AG04449 (cell line): ENCODE results near the gene FBLIM1.

Experiments
- CTCF ChIA-PET: fragments of 350-600 bp; formaldehyde crosslinking; extraction: SDS; loops from one replicate; lab custom pipeline; 2021; ENCODE audit warnings: antibody characterized with exemption; lab: Yijun Ruan, JAX
- POLR2A ChIA-PET: fragments of 400-600, 350-600 bp; formaldehyde crosslinking; extraction: SDS; loops from one replicate; lab custom pipeline; 2020; ENCODE audit warnings: antibody characterized with exemption, inconsistent platforms; lab: Yijun Ruan, JAX
- DNase-seq: peaks from one replicate; pipeline ENCODE4 v3.0.0-alpha.2; 2010; ENCODE audit warnings: low read depth, low spot score
- H3K4me3 ChIP-seq: 2 replicates; pipeline ENCODE4 v1.5.1; 2011; ENCODE audit warnings: low read depth, mild to moderate bottlenecking, control low read depth, low read length
- TF ChIP-seq, protein P1 (sequence below): IDR thresholded peaks from one replicate; pipeline ENCODE4 v1.5.1; 2011; ENCODE audit warnings: mild to moderate bottlenecking, moderate library complexity, low read length, control low read depth, inconsistent platforms; ENCODE audit not compliant: insufficient read depth; ENCODE audit errors: missing control alignments

FBLIM1 gene

DNA sequence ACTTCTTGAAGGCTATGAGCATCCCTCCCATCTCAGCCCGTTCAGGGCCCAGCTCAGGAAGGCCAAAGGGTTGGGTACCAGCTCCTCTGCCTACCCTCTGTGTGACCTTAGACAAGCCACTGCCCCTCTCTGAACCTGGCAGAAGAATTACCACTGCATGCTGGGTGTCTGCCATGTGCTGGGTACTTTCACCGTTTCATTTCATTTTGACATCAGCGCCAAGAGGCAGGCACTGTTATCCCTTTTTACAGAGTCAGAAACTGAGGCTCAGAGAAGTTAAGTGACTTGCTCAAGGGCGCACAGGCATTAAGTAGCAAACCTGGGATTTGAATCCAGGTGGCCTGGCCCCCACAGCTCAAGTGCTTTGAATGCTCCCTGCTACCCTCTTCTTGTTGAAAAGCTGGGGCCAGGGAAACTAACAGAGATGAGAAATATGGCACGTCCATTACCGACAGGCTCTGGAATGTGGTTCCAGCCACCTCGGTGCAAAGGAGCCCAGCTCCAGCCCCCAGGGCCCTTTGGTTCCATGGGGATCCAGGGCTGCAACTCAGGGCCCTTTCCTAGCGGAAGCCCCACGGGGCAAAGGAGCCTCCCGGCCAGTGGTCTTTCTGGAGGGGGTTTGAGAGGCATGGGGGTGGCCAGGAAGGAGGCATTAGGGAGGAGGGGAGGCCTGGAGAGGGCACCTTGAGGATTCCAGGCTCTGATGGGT lies 9.8 kb upstream of the FBLIM1 start:
- DNase-seq, result no peak
- TF ChIP-seq, protein P1, sequence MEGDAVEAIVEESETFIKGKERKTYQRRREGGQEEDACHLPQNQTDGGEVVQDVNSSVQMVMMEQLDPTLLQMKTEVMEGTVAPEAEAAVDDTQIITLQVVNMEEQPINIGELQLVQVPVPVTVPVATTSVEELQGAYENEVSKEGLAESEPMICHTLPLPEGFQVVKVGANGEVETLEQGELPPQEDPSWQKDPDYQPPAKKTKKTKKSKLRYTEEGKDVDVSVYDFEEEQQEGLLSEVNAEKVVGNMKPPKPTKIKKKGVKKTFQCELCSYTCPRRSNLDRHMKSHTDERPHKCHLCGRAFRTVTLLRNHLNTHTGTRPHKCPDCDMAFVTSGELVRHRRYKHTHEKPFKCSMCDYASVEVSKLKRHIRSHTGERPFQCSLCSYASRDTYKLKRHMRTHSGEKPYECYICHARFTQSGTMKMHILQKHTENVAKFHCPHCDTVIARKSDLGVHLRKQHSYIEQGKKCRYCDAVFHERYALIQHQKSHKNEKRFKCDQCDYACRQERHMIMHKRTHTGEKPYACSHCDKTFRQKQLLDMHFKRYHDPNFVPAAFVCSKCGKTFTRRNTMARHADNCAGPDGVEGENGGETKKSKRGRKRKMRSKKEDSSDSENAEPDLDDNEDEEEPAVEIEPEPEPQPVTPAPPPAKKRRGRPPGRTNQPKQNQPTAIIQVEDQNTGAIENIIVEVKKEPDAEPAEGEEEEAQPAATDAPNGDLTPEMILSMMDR, result no peak
- no peak overlapping the region for H3K4me3 ChIP-seq
- POLR2A ChIA-PET, result interaction anchor here (2.0 kb wide), 1 partner anchor 11 kb away, joined by 5 read pairs; no protein-coding TSS in a partner anchor
- CTCF ChIA-PET, result interaction anchor here (0.6 to 2.3 kb wide), 5 partner anchors 9 to 155 kb away, joined by 3 to 7 read pairs (median 3); no protein-coding TSS in a partner anchor

DNA sequence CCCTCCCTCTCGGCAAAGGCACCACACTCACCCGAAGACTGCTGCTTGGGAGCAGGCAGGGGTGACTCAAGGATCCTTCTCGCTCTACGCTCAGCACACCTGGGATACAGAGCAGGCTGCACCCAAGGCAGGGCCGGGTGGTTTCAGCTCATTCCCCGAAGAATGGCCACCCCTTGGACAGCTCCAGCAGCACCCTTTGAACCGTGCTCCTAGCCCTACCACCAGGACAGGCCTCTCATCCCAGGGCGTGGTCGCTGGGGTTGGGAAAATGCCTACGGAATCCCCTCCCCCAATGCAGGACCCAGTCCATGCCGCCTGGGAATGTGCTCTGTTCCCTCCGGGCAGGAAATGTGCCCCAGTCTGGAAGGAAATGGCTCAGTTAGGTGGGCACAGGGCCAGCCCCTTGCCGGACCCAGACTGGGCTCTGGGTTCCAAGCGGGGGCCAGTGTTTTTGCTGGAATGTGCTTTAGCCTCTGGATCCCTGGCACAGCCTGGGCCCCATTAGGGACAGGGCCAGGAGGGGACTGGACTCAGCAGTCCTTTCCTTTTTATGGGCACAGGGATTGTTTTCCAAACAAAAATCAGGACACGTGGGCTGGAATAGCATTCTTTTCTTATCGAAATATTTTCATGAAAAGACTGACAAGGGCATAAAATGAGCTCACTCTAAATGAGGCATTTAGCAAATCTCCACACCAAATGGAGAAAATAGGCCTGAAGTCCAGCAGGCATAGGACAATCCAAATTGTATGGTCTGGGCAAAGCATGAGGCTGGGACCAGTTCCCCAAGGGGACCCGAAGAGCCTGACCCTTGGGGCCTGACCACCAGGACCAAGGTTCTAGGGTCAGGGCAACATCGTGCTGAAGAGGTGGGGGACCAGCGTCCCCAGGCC lies 8.9 kb upstream of the FBLIM1 start:
- no peak for DNase-seq
- ChIA-PET CTCF (interaction anchor here (0.6 to 2.3 kb wide), 6 partner anchors 8 to 154 kb away, joined by 3 to 7 read pairs (median 3); no protein-coding TSS in a partner anchor), POLR2A (no interaction called here)
- no peak overlapping the region for H3K4me3 ChIP-seq
- TF ChIP-seq, protein P1, result no peak

- TF ChIP-seq, protein P1, result no peak
Observed at GRCh38 chr1:15750924-15751323, 7.7 kb upstream of the FBLIM1 start.

DNA sequence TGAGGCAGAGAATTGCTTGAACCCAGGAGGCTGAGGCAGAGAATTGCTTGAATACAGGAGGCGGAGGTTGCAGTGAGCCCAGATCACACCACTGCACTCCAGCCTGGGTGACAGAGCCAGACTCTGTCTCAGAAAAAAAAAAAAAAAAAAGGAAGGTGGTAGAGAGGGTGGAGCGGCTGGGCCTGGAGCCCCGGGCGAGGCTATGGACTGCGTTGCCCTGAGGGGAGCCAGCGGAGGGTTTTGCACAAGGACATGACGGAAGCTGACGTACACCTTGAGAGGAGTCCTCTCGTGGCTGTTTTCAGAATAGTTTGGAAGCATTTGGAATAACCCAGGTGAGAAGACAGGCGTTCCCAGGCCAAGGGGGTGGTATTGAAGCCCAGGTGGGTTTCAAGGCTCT lies 6.9 kb upstream of the FBLIM1 start:
- ChIA-PET CTCF (interaction anchor here (0.6 kb wide), 1 partner anchor 10 kb away, joined by 3 read pairs; no protein-coding TSS in a partner anchor), POLR2A (no interaction called here)
- no peak overlapping the region for H3K4me3 ChIP-seq
- no peak for DNase-seq
- TF ChIP-seq, protein P1, result no peak

More at GRCh38 chr1:15750924-15751323, 7.7 kb upstream of the FBLIM1 start:
- H3K4me3 ChIP-seq, result no peak overlapping the region
- DNase-seq, result no peak
- ChIA-PET CTCF (interaction anchor here (0.6 kb wide), 1 partner anchor 10 kb away, joined by 3 read pairs; no protein-coding TSS in a partner anchor), POLR2A (no interaction called here)

GRCh38 chr1:15753776-15754175 lies 4.8 kb upstream of the FBLIM1 start:
- no peak for DNase-seq
- no peak overlapping the region for H3K4me3 ChIP-seq
- ChIA-PET CTCF (interaction anchor here (3.0 kb wide), 1 partner anchor 13 kb away, joined by 11 read pairs; no protein-coding TSS in a partner anchor), POLR2A (no interaction called here)
- TF ChIP-seq, protein P1, result no peak
